Measurements from ENCODE around the gene DNAH1.
"Not testable (repeated sequence)": the region's sequence is repeated elsewhere in the genome, so short reads cannot be mapped to it uniquely, and the experiment has no call there.

Gene DNAH1

DNA sequence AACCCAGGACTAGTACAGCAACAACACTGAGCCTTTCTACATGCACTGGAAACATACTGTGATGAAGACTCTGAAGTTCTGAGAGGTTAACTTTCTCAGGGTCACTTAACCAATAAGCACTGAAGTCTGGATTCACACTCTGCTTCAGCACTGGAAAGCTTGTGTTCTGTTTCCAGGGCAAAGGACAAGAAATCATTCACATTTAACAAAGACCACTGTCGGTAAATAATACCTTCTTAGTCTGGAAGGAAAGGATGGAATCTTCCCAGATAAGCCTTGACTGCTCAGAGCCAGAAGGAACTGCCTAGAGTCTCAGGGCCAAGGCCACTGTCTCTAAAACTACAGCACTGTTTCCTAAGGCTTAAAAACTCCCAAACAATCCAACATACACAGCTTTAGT, 32.8 kb upstream of the DNAH1 start:
- Histone ChIP-seq H3K79me2 (ENCODE audit: insufficient read depth, low read length) (peaks cover 4% of the 10 kb centered on the region; the same call in 1 of the 2 replicates), H3K4me2 (ENCODE audit: low read depth, low read length, poor library complexity, severe bottlenecking) (no peak overlapping the region), H2AFZ (ENCODE audit: low read depth, low read length, severe bottlenecking) (no peak overlapping the region), H4K20me1 (ENCODE audit: low read depth, low read length) (no peaks in the 10 kb centered on the region), H3K9me3 (ENCODE audit: insufficient read depth, low read length) (no peaks in the 10 kb centered on the region), H3K36me3 (ENCODE audit: low read length) (no peaks in the 10 kb centered on the region), H3F3A (ENCODE audit: insufficient read depth) (peaks cover 15% of the 10 kb centered on the region), H3K9me2 (replicated peaks; ENCODE audit: insufficient read depth, low read length) (no peaks in the 10 kb centered on the region), H3K27me3 (ENCODE audit: low read length) (no peaks in the 10 kb centered on the region), H3K9ac (ENCODE audit: low read length) (no peak overlapping the region), H3K27ac (ENCODE audit: low read depth, low read length) (no peak overlapping the region), H3K4me3 (ENCODE audit: insufficient read depth, low read length, poor library complexity, severe bottlenecking) (no peak overlapping the region)
- TF ChIP-seq, protein P1, sequence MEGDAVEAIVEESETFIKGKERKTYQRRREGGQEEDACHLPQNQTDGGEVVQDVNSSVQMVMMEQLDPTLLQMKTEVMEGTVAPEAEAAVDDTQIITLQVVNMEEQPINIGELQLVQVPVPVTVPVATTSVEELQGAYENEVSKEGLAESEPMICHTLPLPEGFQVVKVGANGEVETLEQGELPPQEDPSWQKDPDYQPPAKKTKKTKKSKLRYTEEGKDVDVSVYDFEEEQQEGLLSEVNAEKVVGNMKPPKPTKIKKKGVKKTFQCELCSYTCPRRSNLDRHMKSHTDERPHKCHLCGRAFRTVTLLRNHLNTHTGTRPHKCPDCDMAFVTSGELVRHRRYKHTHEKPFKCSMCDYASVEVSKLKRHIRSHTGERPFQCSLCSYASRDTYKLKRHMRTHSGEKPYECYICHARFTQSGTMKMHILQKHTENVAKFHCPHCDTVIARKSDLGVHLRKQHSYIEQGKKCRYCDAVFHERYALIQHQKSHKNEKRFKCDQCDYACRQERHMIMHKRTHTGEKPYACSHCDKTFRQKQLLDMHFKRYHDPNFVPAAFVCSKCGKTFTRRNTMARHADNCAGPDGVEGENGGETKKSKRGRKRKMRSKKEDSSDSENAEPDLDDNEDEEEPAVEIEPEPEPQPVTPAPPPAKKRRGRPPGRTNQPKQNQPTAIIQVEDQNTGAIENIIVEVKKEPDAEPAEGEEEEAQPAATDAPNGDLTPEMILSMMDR (IDR thresholded peaks at IDR 0.05; ENCODE audit: insufficient read depth, low read length, poor library complexity, severe bottlenecking) = no peak
- no peak for TF ChIP-seq EZH2phosphoT487 (conservative IDR thresholded peaks at IDR 0.05; ENCODE audit: low read length)

DNA sequence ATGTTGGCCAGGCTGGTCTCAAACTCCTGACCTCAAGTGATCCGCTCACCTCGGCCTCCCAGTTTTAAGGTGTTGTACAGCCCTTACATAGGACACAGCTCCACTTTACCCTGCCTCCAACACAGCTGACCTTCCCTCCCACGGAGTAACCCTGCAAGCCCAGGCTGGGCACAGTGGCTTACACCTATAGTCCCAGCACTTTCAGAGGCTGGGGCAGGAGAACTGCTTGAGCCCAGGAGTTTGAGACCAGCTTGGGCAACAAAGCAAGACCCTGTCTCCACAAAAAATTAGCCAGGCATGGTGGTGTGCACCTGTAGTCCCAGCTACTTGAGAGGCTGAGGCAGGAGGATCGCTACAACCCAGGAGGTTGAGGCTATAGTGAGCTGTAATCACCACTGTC, 32.1 kb upstream of the DNAH1 start:
- H3K4me2 ChIP-seq (ENCODE audit: low read depth, low read length, poor library complexity, severe bottlenecking); H3K36me3 ChIP-seq (ENCODE audit: low read length); H4K20me1 ChIP-seq (ENCODE audit: low read depth, low read length); H3K27me3 ChIP-seq (ENCODE audit: low read length); H3K9me2 ChIP-seq (replicated peaks; ENCODE audit: insufficient read depth, low read length); H3K79me2 ChIP-seq (ENCODE audit: insufficient read depth, low read length); H2AFZ ChIP-seq (ENCODE audit: low read depth, low read length, severe bottlenecking); H3K4me3 ChIP-seq (ENCODE audit: insufficient read depth, low read length, poor library complexity, severe bottlenecking); H3K9ac ChIP-seq (ENCODE audit: low read length); H3K9me3 ChIP-seq (ENCODE audit: insufficient read depth, low read length); H3K27ac ChIP-seq (ENCODE audit: low read depth, low read length): not testable (repeated sequence)
- H3F3A ChIP-seq (ENCODE audit: insufficient read depth) = peaks cover 15% of the 10 kb centered on the region

DNA sequence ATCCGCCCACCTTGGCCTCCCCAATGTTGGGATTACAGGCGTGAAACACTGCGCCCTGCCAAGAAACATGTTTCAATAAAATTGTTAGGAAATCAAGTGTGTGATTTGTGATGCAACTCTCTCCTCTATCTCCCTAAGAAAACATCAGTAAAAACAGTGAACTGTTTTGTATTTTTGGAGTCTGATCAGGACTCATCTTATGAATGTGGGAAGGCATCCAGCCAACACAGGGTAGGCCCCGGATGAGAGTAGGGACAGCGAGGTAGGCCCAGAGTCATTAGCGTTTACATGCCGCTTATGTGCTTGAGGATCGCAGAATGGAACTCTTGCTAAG, 29.4 kb upstream of the DNAH1 start:
- H3K27ac ChIP-seq (ENCODE audit: low read depth, low read length) = no peak overlapping the region

DNA sequence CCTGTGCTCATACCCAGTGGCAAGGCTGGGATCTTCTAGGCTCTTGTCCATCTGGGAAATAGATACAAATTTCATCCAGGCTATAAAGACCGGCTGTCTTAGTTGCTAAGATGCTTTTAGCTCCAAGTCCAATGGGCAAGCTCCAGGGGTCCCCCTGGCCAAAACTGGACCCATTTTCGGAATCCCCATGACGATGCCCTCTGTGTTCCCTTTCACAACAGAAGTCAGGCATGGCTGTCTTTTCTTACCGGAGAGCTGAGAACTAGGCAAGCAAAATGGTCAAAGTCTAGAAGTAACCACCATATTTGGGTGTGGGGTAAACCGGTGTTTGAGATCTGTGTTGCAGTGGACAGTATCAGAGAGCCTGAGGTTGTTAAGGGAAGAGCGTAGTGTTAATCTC, 27.4 kb upstream of the DNAH1 start:
- H3K27ac ChIP-seq (ENCODE audit: low read depth, low read length) = peak overlapping the region; percentile 97; the same call in 1 of the 2 replicates

More for the DNA sequence above, 29.4 kb upstream of the DNAH1 start:
- Histone ChIP-seq H3K9me2 (replicated peaks; ENCODE audit: insufficient read depth, low read length) (no peaks in the 10 kb centered on the region), H2AFZ (ENCODE audit: low read depth, low read length, severe bottlenecking) (no peak overlapping the region), H3K27me3 (ENCODE audit: low read length) (no peaks in the 10 kb centered on the region), H3K4me3 (ENCODE audit: insufficient read depth, low read length, poor library complexity, severe bottlenecking) (peak overlapping the region; percentile 89), H3F3A (ENCODE audit: insufficient read depth) (0 out of 2 replicates have a peak, but pooled peaks cover 5% of the 10 kb centered on the region), H3K36me3 (ENCODE audit: low read length) (no peaks in the 10 kb centered on the region), H3K9me3 (ENCODE audit: insufficient read depth, low read length) (no peaks in the 10 kb centered on the region), H3K9ac (ENCODE audit: low read length) (peak overlapping the region; percentile 82), H4K20me1 (ENCODE audit: low read depth, low read length) (no peaks in the 10 kb centered on the region), H3K4me2 (ENCODE audit: low read depth, low read length, poor library complexity, severe bottlenecking) (peak overlapping the region; percentile 62), H3K79me2 (ENCODE audit: insufficient read depth, low read length) (peaks cover 4% of the 10 kb centered on the region; the same call in 1 of the 2 replicates)
- TF ChIP-seq, protein P1 (IDR thresholded peaks at IDR 0.05; ENCODE audit: insufficient read depth, low read length, poor library complexity, severe bottlenecking) = no peak
- TF ChIP-seq EZH2phosphoT487 (conservative IDR thresholded peaks at IDR 0.05; ENCODE audit: low read length) = no peak

More for the DNA sequence above, 27.4 kb upstream of the DNAH1 start:
- Histone ChIP-seq H3K4me3 (ENCODE audit: insufficient read depth, low read length, poor library complexity, severe bottlenecking) (peak overlapping the region; percentile 89), H4K20me1 (ENCODE audit: low read depth, low read length) (no peaks in the 10 kb centered on the region), H3K9ac (ENCODE audit: low read length) (peak overlapping the region; percentile 82), H2AFZ (ENCODE audit: low read depth, low read length, severe bottlenecking) (no peak overlapping the region), H3K36me3 (ENCODE audit: low read length) (no peaks in the 10 kb centered on the region), H3K79me2 (ENCODE audit: insufficient read depth, low read length) (peaks cover 4% of the 10 kb centered on the region; the same call in 1 of the 2 replicates), H3K4me2 (ENCODE audit: low read depth, low read length, poor library complexity, severe bottlenecking) (peak overlapping the region; percentile 62), H3K9me3 (ENCODE audit: insufficient read depth, low read length) (no peaks in the 10 kb centered on the region), H3F3A (ENCODE audit: insufficient read depth) (0 out of 2 replicates have a peak, but pooled peaks cover 5% of the 10 kb centered on the region), H3K27me3 (ENCODE audit: low read length) (no peaks in the 10 kb centered on the region), H3K9me2 (replicated peaks; ENCODE audit: insufficient read depth, low read length) (no peaks in the 10 kb centered on the region)
- no peak for TF ChIP-seq EZH2phosphoT487 (conservative IDR thresholded peaks at IDR 0.05; ENCODE audit: low read length)
- TF ChIP-seq, protein P1 (IDR thresholded peaks at IDR 0.05; ENCODE audit: insufficient read depth, low read length, poor library complexity, severe bottlenecking) = no peak

All from SU-DHL-6 (cell line).